Fibroblast of lung (primary cell): ENCODE data around the gene TSPAN18. TPM values are rescaled to one million over a fixed set of nuclear protein-coding genes. Genes with fewer than 3 reads are reported as not detected.

Experiments used
- DNase-seq, 2 donors: peaks; one replicate each; pipeline versions ENCODE4 v3.0.0 to v3.0.0-alpha.2; 2010; ENCODE audit warnings: low read depth in 2 of 2
- H2AFZ ChIP-seq: 2 replicates; pipeline ENCODE4 v1.5.1; 2012; ENCODE audit warnings: low read length, control low read depth, inconsistent platforms
- H3K27ac ChIP-seq: 2 replicates; pipeline ENCODE4 v1.5.1; 2011; ENCODE audit warnings: low read length, control low read depth; ENCODE audit not compliant: insufficient read depth
- H3K27me3 ChIP-seq: 2 replicates; pipeline ENCODE4 v1.5.1; 2011; ENCODE audit warnings: mild to moderate bottlenecking, low read length; ENCODE audit not compliant: control insufficient read depth, insufficient read depth
- H3K36me3 ChIP-seq: 2 replicates; pipeline ENCODE4 v1.5.1; 2011; ENCODE audit warnings: low read length; ENCODE audit not compliant: control insufficient read depth, insufficient read depth
- H3K4me1 ChIP-seq: 2 replicates; pipeline ENCODE4 v1.5.1; 2011; ENCODE audit warnings: low read length; ENCODE audit not compliant: control insufficient read depth, insufficient read depth; ENCODE audit errors: extremely low read depth
- H3K4me2 ChIP-seq: 2 replicates; pipeline ENCODE4 v1.5.1; 2011; ENCODE audit warnings: low read length, control low read depth; ENCODE audit not compliant: insufficient read depth; ENCODE audit errors: extremely low read depth
- H3K4me3 ChIP-seq, 4 experiments: fragments of 200-600 bp in 1 of 4; sonication (generic) in 1 of 4; replicated peaks in 1 of 4; 2 replicates each; pipeline ENCODE4 v1.5.1; 2011 to 2016; ENCODE audit warnings: low read length in 4 of 4, low read depth in 3 of 4, mild to moderate bottlenecking in 3 of 4, control low read depth in 2 of 4, inconsistent platforms in 1 of 4, mixed read lengths in 1 of 4; ENCODE audit not compliant: insufficient read depth in 1 of 4; ENCODE audit errors: control extremely low read depth in 1 of 4
- H3K79me2 ChIP-seq: 2 replicates; pipeline ENCODE4 v1.5.1; 2012; ENCODE audit warnings: mild to moderate bottlenecking, low read length, inconsistent platforms; ENCODE audit not compliant: control insufficient read depth, insufficient read depth
- H3K9ac ChIP-seq: 2 replicates; pipeline ENCODE4 v1.5.1; 2011; ENCODE audit warnings: mild to moderate bottlenecking, low read length, control low read depth; ENCODE audit not compliant: insufficient read depth
- H3K9me3 ChIP-seq: 2 replicates; pipeline ENCODE4 v1.5.1; 2012; ENCODE audit warnings: low read depth, low read length; ENCODE audit not compliant: control insufficient read depth, insufficient read depth
- H4K20me1 ChIP-seq: 2 replicates; pipeline ENCODE4 v1.5.1; 2011; ENCODE audit warnings: low read length; ENCODE audit not compliant: control insufficient read depth, insufficient read depth; ENCODE audit errors: extremely low read depth
- CTCF ChIP-seq, 2 donors: IDR thresholded peaks in 1 of 2; conservative IDR thresholded peaks in 1 of 2; 1 replicate in 1 of 2; 2 replicates in 1 of 2; pipeline ENCODE4 v1.5.1; 2011 to 2012; ENCODE audit warnings: low read length in 2 of 2, control low read depth in 1 of 2, inconsistent platforms in 1 of 2, low read depth in 1 of 2, mild to moderate bottlenecking in 1 of 2
- EZH2 ChIP-seq: IDR thresholded peaks from 2 replicates; pipeline ENCODE4 v1.5.1; 2012; ENCODE audit warnings: low read length, control low read depth, mild to moderate bottlenecking; ENCODE audit errors: missing control alignments
- polyA plus RNA-seq, 2 donors: library from polyadenylated mRNA; depleted of rRNA in 1 of 2; stranded (reverse) in 1 of 2; unstranded in 1 of 2; fragments of >200 nt; gene quantifications; 2 replicates each; pipeline ENCODE4 v1.2.1, GENCODE V29; 2011 to 2012; ENCODE audit warnings: missing spikeins in 1 of 2
- total RNA-seq: library from RNA; depleted of rRNA; stranded (reverse); fragments of >200 nt; gene quantifications from 2 replicates; pipeline ENCODE4 v1.2.1, GENCODE V29; 2014

TSPAN18 gene
- total and polyA plus RNA-seq, 2 donors (not counting 1 experiment from before 2014, with no cell fraction given) = 0.15 TPM; not detected in 1

DNA sequence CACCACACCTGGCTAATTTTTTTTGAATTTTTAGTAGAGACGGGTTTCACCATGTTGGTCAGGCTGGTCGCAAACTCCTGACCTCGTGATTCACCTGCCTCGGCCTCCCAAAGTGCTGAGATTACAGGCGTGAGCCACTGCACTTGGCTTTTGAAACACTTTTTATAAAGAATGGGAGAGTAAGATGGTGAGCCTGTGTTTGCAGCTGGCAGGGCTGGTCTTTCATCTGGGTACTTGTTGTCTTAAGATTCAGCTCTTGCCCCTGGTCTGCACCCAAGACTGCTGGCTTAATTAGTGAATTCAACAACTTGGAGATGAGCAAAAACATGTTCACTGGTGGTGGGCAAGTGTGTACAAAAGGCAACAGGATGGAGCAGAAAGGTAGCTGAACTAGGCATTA, 4.0 kb downstream of the TSPAN18 start:
- Histone ChIP-seq H2AFZ (no peak overlapping the region), H3K79me2 (no peaks in the 10 kb centered on the region), H3K4me2 (no peak overlapping the region), H3K4me1 (no peaks in the 10 kb centered on the region), H3K36me3 (no peaks in the 10 kb centered on the region), H3K4me3 (no peak overlapping the region), H4K20me1 (no peaks in the 10 kb centered on the region), H3K27ac (no peak overlapping the region), H3K9me3 (no peaks in the 10 kb centered on the region), H3K9ac (no peak overlapping the region), H3K27me3 (peaks cover 31% of the 10 kb centered on the region)
- DNase-seq = no peak
- TF ChIP-seq EZH2 (no peak), CTCF (conservative IDR thresholded peaks at IDR 0.05 in 1 of 2, IDR thresholded peaks at IDR 0.05 in 1 of 2; ENCODE audit: low read depth in 1 of 2, low read length in 2 of 2) (no peak)

DNA sequence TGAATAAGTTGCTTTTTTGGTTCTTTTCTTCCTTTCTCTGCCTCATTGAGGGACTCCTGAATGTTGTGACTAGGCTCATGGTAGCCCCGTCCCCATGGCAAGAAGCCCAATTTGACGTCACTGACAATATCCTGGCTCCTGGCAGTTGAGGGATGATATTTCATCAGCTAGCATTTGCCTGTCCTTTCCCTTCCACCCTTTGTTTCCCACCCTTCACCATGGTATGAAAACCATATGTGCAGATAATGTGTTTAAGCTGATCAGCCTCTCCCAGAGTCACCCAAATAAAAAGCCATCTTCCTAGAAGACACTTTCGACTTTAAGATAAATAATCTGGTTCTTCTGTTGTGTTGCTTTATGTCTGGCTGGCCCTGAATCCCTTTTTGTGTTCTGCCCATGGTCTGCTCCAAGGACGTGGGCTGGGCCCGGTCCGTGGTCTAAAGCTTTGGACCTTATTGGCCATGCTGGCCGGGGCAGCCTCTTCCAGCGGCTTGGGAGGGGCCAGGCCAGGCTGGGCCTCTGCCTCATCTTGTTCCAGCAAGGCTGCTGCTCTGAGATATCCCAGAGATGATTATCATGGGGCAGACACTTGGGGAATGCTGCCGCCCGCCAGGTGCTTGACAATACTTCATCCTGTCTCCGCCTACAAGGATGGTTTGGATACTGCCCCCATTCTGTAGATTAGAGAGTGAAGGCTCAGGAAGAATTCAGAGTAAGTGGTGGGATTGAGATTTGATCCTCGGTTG, 5.1 kb downstream of the TSPAN18 start:
- peaks cover 23% of the 10 kb centered on the region for H3K27me3 ChIP-seq
- no peak overlapping the region for H2AFZ ChIP-seq
- no peak for DNase-seq

DNA sequence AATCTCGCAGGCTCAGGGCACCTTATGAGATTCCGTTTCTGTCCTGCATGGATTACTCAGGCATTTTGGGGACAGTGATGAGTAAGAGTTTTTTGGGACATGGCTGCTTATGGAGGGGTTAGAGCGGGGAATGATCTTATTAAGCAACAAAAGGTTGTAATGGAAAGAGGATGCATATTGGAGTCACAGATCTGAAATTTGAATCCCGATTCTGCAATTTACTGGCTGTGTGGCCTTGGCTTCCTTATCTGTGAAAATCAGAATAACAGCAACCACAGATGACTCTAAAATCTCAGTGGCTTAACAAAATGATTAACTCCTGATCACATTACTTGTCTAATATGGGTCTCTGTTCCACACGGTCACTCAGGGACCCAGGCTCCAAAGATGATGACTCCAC, 5.8 kb downstream of the TSPAN18 start:
- no peak for DNase-seq
- no peak overlapping the region for H3K9ac ChIP-seq
- H3K27ac ChIP-seq = no peak overlapping the region
- TF ChIP-seq EZH2 (no peak), CTCF (conservative IDR thresholded peaks at IDR 0.05 in 1 of 2, IDR thresholded peaks at IDR 0.05 in 1 of 2; ENCODE audit: low read depth in 1 of 2, low read length in 2 of 2) (no peak)
- no peaks in the 10 kb centered on the region for H3K4me1 ChIP-seq
- H3K4me3 ChIP-seq = no peak overlapping the region
- H3K9me3 ChIP-seq = no peaks in the 10 kb centered on the region
- no peaks in the 10 kb centered on the region for H3K36me3 ChIP-seq
- H3K27me3 ChIP-seq = peaks cover 20% of the 10 kb centered on the region
- H3K79me2 ChIP-seq = no peaks in the 10 kb centered on the region
- H3K4me2 ChIP-seq = no peak overlapping the region
- H4K20me1 ChIP-seq = no peaks in the 10 kb centered on the region
- no peak overlapping the region for H2AFZ ChIP-seq

More for the DNA sequence above, 5.1 kb downstream of the TSPAN18 start:
- no peak overlapping the region for H3K9ac ChIP-seq
- no peaks in the 10 kb centered on the region for H3K9me3 ChIP-seq
- no peak overlapping the region for H3K4me3 ChIP-seq
- no peaks in the 10 kb centered on the region for H3K36me3 ChIP-seq
- no peak for TF ChIP-seq CTCF (conservative IDR thresholded peaks at IDR 0.05 in 1 of 2, IDR thresholded peaks at IDR 0.05 in 1 of 2; ENCODE audit: low read depth in 1 of 2, low read length in 2 of 2)
- TF ChIP-seq EZH2 = no peak
- no peaks in the 10 kb centered on the region for H3K79me2 ChIP-seq
- H3K4me1 ChIP-seq = no peaks in the 10 kb centered on the region
- no peaks in the 10 kb centered on the region for H4K20me1 ChIP-seq
- H3K27ac ChIP-seq = no peak overlapping the region
- H3K4me2 ChIP-seq = no peak overlapping the region
